OCI-M2 (cell line): ENCODE data around the gene ATOSA.

Experiments
- DNase-seq: peaks from one replicate; lab custom pipeline; 2025; ENCODE audit not compliant: unreplicated experiment; lab: John Stamatoyannopoulos, UW

The ATOSA gene

DNA sequence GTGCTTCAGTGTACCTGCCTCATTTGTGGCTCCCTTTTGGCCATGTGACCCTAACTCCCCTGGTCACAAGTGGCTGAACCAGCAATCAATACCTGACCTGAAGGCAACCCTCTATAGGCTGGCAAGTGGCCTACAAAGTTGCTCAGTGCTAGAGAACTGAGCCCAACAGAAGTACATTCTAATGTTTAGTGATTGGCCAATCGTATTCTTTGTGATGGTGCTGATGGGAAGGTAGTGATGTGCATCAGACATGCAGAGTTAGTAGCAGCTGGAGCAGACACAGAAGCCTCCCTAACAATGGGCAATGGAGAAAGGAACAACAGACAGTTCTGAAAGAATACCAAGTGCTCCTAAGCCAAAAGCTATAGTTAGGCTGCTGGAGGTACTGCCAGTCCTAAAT, 10.4 kb upstream of the ATOSA start:
- no peak for DNase-seq

DNA sequence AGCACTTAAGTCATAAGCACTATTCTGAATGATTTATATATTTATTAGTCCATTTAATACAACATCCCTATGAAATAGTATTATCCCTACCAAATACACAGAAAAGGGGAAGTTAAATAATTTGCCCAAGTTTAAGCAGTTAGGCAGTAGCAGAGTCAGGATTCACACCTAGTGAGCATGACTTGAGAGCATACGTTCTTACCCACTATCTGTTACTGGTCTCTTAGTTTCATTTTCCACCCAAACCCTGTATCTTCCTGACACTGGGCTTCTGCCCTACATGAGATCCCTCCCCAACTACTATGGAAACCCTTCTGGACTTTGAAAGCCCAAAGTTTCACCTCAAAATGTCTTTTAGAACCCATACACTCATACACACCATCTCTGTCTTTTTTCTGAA, 4.4 kb upstream of the ATOSA start:
- peak; percentile 27 for DNase-seq

DNA sequence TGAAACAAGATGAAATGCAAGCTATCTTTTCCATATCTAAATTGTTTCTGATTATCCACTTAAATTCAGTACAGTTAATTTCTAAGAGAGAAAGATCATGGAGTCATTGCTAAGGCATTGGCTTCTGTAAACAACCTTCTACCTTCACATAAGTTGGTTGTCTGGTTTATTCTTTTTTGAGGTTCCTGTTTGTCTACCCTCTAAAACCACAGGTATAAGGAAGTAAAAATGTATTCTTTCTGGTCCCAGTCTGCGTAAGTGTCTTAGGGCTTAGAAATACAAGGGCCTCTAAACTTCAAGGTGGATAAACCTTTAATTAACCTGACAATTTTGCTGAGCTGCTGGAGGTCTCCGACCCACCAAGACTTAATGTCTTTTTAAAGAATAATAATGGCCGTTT, 3.6 kb upstream of the ATOSA start:
- no peak for DNase-seq

DNA sequence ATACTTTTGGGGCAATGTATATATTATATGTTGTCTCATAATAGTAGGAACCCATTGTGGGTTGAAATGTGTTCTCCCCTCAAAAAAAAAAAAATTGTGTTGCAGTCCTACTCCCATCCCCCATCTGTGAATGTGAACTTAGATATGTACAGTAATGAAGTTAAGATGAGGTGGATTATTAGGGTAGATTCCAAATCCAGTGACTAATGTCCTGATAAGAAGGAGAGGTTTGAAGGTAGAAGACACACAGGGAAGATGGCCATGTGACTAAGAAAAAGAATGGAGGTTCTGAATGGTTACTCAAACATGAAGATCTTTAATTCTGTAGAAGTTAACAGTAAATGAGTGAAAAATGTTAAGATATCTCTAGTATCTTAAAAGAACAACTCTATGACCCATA, 3.0 kb upstream of the ATOSA start:
- DNase-seq, result no peak

DNA sequence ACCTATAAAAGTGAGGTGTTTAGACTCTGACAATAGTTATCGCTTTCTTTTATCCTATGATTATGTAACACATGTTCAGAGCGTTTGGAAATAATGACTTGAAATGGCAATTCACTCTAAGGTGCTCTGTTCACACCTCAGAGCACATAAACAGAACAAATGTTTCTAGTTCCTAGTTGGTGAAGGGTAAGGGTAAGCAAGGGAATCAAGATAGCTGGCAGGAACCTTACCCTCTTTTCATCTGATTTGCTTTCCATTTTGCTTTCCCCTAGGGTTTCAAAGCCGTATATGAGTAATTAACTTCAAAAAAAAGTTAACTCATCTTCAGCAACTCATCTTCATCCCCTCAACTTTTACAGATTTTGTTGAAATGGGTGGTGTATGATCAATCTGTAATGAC, 2.3 kb upstream of the ATOSA start:
- no peak for DNase-seq

DNA sequence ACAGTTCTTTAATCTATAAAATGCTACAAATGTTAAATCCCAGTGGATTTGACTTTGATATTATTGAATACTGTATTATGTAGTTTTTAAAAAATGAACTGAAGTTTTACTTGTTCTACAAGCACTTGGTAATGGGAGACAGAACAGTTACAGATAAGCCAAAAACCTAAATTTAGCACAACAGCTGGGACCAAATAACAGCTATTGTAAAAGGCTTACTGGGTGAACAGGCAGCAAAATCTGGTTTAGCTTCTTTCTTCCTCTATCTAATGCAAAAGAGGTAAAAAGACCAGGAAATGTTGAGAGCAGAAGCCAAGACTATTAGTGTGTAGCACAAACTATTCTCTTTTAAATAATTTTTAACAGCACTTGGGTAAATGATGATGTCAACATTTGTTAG, 1.6 kb upstream of the ATOSA start:
- no peak for DNase-seq

DNA sequence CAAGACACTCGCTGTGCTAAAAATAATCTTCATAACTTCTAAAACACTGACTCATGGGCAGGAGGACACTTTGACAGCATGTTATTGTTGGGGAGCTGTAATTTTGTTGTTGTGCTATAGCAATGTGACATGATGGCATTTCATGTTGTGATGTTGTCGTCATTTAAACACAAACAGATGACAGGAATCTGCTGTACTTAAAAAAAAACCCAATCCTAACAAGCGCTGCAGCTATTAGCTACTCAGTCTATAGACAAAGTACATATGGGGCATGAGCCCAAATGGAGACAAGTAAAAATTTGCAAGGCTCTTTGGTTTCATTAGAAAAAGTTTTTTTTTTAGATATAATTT, 828 bp upstream of the ATOSA start:
- no peak for DNase-seq

DNA sequence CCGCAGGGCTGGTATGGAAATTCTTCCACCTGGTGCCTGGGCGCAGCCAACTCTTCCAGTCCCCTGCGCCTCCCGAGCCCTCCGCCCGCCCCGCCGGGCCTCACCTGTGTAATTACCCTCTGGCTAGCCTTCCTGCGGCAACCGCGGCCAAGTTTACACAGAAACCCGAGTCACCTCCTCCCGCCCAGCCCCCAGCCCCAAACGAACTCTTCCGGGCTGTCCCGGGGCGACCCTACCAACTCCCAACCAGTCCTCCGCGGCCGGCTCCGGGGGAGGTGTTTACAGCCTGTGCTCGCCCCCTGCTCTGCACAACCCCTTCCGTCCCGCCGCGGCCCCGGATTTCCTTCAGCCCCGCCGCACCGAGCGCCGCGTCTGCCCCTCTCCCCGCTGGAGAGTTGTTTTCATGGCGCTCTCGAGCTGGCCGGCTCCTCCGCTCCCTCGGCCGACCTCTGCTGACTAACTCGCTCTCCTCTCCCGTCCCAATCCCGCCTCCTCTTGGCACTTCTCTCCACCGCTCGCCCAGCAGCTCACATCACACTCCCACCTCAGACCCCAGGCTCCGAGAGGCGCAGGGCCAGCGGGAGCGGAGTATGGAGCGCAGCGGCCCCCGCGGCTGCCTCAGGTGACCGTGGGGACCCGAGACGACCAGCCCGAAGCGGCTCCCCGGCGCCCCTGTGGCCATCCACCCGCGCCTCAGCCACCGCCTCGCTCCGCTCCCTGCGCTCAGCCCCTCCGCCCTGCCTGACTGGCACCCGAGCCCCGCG, 538 bp downstream of the ATOSA start:
- DNase-seq, result no peak

DNA sequence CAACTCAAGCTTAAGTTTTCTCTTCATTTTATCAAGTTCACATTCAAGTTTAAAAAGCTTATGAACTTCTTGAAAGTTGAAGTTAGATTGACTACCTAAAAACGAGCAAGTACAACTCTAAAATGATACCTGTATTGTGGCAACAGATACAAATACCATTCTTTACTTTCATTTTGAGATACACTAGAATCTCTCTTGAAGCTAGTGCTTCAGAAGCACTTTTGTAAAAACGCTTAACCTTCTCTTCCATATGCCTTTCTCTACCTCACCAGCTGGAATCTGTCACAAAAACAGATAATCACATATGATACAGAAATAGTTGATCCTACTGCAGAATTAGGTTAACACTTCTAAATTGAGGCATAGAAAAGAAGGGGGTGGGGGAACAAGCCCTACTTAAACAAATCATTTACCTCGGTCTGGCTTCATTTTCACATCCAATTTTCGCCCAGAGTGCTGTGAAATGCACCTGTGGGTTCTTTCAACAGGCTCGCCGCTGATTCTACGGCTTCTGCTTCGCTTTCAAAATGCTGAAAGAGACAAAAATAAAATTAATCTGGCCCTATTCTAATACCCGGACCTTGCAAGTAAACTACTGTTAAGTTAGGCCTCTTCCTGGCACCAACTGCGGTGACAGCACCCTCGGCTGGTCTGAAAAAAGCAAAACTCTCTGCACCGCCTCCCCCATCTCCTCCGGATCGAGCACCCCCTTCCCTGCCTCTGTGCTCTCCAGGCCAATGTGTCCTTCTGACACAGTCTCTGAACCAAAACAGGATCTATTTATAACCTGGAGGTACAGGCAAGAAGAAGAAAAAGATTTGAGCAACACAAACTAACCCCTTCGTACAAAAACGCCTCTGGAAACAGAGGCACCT, 1.4 kb downstream of the ATOSA start:
- DNase-seq, result no peak

DNA sequence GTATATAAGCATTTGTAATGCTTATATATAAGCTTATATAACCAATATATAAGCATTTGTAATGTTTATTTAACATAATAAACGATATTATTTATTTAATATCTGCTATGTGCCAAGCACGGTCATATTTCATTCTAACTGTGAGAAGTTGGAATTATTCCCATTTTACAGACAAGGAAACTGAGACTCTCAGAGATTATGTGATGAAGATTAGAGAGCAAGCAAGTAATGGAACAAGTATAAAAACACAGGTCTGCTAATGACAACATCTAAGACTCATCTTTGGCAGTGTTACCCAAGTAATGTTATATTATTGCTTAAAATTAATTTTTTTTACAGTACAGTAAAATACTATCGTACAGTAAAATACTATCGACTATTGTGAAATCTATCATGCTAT, 4.4 kb downstream of the ATOSA start:
- no peak for DNase-seq

DNA sequence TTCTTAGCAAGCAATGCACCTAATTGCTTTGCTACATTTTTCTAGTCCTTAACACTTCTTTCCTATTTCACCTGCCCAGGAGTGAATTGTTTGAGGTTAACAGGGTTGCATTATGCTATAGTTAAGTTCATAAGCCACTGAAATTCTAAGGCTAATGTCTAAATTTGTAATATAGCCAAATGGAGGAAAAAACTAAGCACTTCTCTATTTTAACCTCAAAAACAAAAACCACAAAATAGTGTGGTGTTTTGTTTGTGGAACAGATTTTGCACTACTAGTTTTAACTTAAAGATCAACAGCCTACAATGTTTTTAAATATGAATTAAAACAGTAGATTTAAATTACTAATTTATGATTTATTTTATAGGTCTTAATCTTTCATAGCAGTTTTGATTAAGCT, 5.5 kb downstream of the ATOSA start:
- DNase-seq, result no peak

DNA sequence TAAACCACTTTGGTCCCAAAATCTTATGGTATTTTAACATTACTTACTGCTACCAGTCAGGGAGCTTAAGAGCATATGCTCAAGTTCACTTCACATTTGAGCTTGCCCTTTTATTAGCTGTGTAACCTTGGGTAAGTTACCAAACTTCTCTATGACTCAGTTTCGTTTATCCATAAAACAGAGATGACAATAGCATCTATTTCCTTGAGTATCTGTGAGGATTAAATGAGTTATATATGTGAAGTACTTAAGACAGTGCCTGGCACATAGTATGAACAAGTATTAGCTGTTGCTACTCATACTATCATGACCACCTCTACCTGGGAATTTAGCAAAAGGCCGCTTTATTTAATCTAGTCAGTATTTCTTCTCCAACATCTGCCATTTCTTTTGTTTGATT, 5.9 kb downstream of the ATOSA start:
- no peak for DNase-seq

DNA sequence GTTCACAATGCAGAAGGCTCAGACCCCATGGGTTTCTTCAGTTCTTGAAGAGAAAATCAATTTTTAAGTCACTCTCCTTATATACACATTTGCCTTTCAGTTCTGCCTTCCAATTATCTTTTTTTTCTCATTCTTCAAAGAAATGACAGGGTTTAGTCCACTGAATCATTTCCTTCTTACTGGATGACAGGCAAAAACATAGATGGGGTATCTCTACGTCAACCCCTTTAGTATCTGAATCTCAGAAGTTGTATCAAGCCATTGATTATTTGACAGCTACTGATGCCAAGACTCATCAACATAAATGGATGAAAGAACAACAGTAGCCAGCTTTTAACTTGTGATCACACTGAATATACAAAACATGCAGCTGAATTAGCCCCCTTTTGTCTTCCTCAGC, 6.5 kb downstream of the ATOSA start:
- no peak for DNase-seq

DNA sequence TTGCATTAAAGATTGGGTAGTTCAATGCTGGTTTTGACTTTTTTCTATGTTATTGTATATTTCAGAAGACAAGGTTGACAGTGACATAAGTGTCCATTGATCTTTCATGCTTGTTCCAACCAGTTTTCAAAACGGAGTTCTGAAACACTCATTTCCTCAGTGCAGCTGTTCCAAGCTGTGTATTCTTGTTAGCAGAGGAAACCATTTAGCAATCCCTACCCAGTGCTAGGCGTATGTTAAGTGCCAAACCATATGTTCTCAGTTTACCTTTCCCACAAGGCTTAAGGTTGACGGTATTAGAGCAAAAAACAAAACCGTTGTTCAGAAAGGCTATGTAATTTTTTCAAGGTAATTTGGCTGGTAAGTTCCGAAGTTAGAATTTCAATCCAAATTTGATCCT, 9.1 kb downstream of the ATOSA start:
- DNase-seq, result no peak

DNA sequence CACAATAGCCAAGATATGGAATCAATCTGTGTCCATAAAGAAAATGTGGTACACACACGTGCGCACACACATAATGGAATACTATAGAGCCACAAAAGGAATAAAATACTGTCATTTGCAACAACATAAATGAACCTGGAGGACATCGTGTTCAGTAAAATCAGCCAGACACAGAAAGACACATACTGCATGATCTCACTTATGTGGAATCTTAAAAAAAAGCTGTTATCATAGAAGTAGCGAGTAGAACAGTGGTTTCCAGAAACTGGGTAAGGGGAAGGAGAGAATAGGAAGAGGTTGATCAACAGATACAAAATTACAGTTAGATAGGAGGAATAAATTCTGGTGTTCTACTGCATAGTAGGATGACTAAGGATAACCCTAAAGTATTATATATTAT, 11.1 kb downstream of the ATOSA start:
- no peak for DNase-seq

DNA sequence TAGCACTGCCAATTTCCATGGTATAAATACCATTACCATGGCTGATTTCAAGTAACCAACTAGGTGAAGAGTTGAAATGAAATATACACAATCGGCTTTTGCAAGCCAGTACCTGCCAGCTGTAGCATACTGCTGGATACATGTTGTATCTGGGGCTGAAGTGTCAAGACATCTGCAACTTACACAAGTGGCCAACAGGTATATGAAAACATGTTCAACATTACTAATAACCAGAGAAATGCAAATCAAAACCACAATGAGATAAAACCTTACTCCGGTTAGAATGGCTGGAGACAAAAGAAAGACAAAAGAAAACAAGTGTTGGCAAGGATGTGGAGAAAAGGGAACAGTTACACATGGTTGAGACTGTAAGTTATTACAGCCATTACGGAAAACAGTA, 11.6 kb downstream of the ATOSA start:
- no peak for DNase-seq

DNA sequence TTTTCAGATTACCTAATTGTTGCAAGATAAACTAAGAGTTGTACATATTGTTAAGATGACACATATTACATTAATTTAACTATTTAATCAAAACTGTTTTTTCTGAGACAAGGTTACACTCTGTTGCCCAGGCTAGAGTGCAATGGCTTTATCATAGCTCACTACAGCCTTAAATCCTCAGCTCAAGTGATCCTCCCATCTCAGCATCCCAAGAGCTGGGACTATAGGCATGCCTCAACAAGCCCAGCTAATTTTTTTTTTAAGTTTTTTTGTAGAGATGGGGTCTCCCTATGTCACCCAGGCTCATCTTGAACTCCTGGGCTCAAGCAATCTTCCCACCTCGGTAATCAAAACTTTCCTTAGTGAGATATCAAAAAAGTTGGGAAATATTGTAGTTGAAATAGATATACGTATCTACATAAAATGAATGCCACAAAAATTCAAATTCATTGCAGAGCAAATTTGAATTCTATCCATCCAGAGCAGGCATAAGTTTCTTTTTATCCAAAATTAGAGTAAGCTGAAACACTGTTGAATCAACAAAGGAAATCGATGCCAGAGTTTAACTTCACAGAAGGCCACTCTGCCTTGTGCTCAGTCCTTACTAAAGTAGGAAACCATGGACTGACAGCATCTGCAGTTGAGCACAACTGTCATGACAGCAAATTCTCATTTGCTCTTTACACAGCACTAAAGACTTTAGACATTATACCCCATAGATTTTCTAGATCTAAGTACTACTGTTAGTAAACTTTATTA, 15.5 kb downstream of the ATOSA start:
- no peak for DNase-seq

DNA sequence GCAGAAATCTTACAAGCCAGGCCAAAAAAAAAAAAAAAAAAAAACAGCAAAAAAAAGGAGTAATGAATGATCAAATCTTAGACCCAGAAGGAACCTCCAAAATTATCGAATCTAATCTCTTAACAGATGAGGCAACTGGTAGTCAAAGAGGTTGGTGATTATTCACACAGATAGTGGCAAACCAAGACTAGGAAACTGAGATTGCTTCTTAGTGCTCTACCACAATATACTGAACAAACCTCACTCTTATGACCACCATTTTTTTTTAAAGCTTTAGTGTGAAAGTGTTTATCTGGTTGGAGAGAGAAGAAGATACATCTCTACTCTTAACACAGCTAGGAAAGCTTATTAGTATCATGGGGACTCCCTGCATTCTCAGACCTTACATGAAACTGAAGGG, 17.3 kb downstream of the ATOSA start:
- no peak for DNase-seq

DNA sequence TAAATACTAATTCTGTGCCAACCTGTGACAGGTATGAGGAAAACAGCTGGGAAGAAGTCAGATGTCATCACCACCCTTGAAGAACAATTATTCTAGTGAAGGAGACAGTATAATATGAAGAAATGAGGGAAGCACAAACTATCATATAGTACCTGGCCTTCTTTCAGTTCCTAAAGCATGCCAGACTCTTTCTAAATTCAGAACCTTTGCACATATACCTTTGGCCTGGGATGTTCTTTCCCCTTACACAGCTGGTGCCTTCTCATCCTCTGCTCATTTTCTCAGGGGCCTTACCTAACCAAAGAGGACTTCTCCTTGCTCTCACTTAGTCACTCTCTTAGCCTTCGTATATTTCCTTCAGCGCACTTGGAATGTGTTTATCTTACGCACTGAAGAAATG, 19.0 kb downstream of the ATOSA start:
- DNase-seq, result no peak

DNA sequence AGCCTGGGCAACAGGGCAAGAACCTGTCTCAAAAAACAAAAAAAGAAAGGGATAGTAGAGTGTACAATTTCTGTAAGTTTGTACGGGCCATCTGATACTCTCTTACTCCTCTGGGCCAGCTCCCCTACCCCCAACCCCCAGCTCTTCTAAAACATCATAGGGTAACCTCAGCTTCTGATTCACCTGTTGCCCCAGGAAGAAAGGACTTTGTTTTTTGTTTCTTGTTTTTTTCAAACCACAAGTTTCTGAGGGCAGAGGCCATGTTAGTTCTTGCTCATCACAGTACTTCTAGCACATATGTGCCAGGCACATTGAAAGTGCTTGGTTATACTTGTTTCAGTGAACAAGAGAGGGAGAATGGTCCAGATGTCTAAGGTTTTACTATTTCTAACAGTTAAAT, 20.2 kb downstream of the ATOSA start:
- DNase-seq, result no peak

DNA sequence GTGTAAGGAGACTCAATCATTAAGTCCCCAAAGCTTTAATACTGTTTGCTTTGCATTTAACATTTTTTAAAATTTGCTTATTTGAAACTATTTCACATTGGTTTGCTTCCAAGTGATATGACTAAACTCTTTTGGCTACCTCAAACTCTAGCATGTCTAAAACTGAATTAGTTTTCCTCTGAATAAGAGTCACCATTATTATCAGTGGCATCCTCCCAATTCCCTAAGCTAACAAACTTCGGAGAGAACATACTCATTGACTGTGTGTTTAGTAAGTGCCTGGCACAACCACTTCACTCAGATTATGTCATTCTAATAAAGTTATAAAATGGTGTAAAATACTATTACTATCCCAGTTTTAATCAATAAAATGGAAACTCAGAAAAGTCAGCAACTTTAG, 21.9 kb downstream of the ATOSA start:
- no peak for DNase-seq

DNA sequence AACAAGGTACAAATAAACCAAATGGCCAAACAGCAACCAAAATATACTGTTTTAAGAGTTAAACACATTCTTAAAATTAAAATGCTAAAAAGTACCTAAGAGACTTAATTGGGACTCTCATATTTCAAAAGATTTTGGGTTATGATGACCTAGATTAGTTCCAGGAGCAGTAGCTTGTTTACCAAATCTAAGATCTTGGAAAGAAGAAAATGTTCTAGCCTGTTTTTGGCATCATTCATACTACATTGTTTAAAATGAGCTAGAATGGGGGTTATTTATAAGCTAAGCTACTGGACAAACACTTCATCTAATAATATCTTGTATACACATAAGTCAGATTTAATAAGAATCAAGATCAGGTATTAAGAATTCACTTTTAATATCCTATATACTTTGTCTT, 22.8 kb downstream of the ATOSA start:
- no peak for DNase-seq
